HG03135 (cell line): ENCODE measurements around the gene ALPG.
"Not testable (repeated sequence)": the region's sequence is repeated elsewhere in the genome, so short reads cannot be mapped to it uniquely, and the experiment has no call there.

Source experiments
- ATAC-seq: cut with Tn5 transposase; IDR thresholded peaks from one replicate; pipeline ENCODE4 v1.9.1; 2021; ENCODE audit warnings: mild to moderate bottlenecking, moderate library complexity; ENCODE audit not compliant: unreplicated experiment

Gene ALPG

DNA sequence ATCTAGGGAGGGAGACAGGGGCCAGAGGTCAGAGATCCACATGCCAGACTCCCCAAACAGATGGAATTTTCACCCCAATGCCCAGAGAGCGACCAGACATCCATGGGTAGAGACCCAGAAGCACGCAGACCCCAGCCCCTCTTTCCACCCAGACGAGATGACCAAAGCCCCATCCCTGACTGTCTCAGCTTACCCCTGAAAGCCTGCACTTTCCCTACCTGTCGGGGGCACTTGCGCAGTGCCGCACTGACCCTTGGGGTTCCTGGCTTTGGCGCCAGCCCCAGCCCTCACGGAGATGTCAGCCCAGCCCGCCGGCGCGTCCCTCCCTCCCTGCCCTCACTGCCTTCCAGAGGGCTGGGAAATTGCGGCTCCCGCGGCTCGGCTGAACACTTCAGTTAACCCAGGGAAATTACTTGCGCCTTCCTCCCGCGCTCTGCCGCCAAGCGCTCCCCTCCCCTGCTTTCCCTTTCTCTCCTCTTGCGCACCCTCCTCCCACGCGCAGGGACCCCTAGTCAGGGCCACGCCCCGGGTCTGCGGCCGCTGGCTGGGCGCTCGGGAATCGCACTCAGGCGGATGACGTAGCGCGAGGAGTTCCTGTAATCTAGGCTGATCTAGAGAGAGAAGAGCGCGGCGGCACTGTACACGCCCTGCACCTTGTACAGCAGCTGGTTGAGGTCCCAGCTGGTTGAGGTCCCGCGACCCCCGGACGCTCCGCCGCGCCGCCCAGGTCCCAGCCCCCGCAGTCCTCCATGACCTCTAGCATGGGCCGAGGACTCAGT is 12.0 kb downstream of the ALPG start:
- no peak for ATAC-seq

DNA sequence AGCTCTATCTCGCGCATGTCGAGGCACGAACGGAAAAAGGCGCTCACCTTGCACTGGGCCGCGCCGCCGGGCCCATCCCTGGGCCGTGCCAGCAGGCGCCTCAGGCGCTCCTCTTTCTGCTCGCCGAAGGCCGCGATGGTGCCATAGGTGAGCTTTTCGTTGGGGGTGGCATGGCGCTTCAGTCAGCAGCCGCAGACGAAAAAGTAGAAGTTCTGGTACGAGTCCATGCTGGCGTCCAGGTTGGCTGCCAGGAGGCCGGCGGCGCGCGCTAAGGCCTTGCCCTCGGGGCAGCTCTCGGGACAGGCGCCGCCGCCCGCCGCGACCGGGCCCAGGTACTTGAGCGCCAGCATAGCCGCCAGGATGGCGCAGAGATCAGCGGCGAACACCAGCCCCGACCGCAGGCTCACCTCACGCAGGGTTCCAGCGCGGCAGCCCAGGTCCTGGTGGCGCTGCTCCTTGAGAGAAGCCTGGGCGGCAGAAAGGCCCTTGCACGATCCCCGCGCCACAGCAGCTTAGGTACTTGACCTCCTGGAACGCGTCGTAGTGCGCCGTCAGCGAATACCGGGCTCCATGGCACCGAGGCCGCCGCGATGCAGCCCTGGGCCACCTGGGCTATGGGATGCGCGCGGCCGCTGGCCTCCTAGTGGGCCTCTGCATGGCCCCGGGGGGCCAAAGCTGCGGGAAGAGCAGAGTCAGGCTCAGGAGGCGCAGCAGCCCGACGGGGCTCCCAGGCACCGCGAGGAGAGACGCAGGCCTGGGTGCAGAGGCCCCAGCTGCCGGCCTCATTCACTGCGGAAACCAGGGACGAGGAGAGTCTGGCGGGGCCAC is 12.8 kb downstream of the ALPG start:
- ATAC-seq, result no peak

DNA sequence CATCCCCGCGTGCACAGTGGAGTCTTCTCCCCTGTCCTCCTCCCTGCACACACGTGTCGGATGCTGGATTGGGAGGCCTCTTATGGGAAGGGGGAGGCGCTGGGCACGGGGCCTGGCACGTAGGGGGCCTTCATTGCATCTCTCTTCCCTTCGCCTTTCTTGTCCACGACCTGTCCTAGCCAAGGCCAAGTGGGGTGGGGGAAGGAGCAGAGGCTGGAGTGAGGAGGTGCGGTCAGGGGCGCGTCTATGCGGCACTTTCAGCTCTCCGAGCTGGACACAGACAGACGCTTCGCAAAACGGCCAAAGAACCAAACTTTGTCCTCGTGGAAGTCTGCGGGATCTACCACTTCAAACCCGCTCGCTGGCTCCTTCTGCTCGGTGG is 13.4 kb downstream of the ALPG start:
- ATAC-seq, result no peak

DNA sequence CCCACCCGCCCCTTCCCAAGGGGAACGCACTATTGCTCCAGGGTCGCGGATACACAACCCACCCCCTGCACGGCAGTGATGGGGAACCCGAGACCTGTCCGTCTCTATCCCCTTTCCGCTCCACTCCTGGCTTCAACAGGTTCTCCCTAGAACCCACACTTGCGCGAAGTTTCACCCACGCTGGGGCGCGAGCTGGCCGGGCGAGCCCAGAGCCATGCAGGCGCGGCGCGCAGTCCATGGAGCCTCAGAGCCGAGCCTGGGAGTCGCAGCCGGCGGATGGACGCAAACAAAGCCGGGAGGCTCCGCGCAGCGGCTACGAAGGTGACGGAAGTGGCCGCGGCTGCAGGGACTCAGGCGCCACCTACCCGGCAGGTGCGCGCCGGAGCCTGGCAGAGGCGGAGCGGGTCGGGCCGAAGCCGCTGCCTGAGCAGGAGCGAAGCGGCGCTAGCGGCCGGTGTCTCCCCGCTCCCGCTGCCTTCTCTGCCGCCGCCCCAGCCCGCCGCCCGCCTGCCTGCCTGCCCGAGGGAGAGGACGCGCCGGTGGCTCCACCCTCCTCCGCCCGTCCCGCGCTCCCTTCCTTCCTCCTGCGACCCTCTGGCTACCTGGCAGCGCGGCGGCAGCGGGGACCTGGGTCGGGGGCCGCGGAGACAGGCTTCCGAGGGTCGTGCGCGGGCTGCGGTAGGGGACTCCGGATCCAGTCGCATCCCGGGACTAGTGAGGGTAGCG is 14.0 kb downstream of the ALPG start:
- no peak for ATAC-seq

DNA sequence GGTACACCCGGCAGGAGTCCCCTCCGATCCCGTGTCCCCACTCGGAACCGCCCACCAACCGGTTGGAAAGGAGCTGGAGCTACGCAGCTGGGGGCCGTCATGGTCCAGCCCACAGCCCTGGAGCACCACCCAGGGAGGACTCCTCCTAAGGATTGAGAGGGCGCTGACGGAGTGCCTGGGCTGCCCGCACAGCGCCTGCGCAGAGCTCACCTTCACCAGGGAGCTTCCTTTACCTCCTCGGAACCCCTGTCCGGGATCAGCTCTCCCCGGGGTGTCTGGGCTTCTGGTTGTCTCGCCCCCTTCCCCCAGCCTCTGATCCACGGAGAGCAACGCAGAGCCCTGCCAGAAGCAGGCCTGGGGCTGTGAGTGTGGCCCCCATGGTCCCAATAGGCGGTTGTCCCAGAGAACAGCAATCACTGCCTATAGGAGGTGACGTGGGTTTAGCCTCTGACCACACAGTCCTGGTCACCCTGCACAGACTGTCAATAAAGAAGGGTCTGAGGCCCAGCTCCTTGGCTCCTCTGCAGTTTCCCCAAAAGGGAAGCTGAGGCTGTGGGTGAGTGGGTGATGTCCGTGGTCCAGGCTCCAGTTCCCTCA is 14.6 kb downstream of the ALPG start:
- no peak for ATAC-seq

DNA sequence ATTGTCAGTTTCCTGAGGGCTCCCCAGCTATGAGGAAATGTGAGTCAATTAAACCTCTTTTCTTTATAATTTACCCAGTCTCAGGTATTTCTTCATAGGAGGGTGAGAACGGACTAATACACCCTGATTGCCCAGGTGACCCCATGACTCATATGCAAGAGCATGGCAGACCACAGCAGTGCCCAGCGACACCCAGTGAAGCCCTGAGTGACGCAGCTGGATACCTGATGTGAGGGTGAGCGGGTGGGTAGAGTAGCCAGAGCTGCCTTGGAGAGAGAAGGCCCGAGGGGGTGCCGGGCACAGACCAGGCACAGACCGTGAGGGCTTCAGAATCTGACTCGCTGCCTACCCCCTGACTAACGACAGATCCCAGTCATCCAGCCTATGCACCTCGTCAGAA is 15.4 kb downstream of the ALPG start:
- no peak for ATAC-seq

DNA sequence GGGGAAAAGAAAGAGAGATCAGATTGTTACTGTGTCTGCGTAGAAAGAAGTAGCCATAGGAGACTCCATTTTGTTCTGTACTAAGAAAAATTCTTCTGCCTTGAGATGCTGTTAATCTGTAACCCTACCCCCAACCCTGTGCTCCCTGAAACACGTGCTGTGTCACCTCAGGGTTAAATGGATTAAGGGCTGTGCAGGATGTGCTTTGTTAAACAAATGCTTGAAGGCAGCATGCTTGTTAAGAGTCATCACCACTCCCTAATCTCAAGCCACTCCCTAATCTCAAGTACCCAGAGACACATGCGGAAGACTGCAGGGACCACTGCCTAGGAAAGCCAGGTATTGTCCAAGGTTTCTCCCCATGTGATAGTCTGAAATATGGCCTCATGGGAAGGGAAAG is 16.4 kb downstream of the ALPG start:
- ATAC-seq, result not testable (repeated sequence)

DNA sequence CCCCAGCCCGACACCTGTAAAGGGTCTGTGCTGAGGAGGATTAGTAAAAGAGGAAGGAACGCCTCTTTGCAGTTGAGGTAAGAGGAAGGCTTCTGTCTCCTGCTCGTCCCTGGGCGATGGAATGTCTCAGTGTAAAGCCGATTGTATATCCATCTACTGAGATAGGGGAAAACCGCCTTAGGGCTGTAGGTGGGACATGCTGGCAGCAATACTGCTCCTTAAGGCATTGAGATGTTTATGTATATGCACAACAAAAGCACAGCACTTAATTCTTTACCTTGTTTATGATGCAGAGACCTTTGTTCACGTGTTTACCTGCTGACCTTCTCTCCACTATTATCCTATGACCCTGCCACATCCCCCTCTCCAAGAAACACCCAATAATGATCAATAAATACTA is 16.8 kb downstream of the ALPG start:
- ATAC-seq, result not testable (repeated sequence)

DNA sequence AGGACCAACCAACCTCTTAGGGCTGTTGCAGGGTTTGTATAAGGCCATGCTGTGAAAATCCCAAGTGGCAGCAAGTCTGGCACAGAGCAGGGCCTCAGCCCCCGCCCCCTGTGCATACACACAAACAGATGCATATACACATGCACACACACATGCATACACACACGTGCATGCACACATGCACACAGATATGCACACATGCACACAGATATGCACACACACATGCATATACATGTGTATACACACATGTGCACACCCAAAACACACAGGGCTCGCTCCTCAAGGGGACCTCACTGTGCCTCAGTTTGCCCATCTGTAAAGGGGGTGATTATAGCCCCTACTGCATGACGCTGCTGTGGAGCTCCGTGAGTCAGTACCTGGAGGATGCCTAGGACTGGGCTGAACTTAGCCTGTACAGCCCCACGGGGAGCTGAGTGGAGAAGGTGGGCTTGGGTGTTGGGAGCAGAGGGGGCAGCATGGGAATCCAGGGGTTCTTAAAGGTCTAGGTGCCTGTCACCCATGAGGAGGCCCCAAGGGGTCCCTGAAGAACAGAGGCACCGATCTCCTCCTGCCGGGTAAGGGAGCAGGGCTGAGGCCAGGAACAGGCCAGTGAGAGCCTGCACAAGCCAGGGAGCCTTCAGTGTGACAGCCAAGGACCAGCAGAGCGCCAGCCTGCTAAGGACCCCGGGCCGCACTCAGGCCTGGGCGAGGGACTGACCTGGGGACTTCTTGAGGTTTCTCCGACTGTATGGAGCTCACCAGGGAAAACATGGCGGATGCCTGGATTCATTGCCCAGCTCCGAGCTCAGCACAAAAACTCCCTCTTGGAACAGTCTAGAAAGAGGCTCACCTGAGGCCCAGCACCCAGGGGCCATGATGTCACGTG is 25.3 kb downstream of the ALPG start:
- no peak for ATAC-seq

DNA sequence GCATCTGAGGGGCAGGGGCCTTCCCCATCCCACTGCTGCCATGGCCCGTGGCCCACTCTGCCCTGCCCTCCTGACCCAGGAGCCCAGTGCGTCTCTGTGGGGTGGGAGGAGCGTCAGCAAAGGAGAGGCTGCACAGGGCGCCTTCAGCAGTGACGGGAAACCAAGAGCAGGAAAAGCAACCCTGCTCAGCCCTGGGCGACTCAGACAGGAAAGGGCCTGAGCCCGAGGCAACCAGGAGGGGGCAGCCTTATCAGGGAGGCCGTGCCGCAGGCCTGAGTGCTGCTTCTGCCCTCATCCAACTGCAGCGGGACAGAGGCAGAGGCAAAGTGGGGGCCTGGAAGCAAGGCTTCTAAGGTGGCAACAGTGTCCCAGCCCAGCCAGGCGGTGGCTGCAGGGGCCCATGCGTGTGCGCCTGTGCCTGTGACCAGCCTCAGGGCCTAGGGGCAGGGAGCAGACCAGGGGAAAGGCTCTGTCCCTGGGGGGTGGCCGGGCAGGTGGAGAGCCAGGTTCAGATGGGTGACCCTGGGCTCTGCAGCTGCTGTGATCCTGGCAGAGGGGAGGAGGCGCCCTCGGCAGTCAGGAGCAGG is 26.0 kb downstream of the ALPG start:
- no peak for ATAC-seq

DNA sequence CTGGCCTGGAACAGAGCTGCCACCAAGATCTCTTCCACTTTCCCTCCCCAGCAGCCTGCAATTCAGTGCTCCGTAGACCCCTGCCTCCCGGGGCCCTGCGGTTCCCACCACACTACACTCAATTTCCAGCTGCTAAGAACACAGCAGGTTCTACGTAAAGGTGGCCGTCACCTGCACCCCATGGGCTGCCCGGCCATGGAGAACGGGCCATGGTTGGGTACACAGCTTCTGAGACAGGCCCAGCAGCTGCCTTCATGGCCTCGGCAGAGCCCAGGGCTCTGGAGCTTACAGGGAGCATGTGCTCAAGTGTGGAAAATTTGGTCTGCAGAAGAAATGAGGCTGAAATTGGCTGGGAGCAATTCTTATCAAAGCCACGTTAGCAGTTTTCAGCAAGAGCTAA is 27.0 kb downstream of the ALPG start:
- not testable (repeated sequence) for ATAC-seq

DNA sequence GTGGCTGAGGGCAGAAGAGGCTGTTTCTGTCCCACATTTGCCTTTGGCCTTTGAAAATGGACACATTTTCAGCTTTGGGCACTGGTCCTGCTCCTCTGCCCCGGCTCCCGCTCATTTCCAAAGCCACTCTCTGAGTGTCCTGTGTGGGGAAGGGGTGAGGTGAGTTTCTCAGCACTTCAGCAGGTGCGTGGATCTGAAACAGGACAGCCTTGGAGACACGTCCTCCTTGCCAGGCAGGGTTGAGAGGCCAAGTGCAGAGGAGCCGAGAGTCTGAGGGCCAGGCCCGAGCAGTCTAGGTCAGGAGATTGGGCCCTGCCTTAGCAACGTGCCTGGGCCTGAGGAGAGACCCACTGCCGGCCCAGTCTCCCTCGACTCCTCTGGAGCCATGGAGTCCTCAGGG is 27.4 kb downstream of the ALPG start:
- no peak for ATAC-seq

DNA sequence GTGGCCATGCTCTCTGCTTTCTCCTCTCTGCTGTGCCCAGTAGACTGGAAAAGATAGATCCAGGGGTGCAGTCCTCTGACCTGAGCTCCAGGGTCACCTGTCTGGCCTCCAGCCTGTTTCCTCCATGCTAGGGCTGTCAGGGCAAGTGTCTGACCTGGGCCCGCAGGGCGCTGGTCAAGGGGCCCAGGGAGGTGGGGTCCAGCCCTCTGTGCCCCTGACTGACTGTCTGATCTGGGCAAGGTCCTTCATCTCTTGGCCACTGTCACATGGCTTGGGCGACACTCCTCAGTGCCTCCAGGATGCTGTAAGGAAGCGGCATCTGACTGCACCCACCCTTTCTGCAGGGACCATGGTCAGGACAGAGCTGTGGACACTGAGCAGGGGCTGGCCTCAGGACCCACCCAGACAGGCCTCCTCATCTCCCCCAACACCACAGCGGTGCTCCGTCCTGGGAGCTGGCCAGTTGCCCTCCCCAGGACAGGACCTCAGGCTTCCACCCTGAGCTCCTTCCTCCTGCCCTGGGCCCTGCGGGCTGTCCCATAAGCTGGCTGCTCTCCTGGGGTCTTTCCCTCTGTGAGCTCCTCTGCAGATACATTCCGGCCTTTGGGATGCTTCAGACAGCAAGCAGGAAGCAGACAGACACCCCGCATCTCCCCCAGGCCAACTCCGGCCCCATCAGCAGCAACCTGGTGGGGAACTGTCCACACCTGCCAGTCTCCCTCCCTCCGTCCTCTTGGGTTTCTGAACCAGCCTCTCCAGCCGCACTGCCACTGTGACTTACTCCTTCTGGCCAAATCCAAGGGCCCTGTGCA is 28.1 kb downstream of the ALPG start:
- ATAC-seq, result no peak

DNA sequence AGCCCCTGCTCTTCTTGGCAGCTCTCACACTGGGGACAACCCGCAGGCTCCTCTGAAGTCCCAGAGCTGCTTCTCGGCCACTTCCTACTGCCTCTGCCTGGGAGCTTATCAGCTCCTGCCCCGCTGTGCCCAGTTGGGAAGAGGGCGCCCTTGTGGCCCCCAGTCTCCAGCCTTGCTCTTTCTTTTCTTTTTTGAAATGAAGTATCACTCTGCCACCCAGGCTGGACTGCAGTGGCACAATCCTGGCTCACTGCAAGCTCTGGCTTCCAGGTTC is 28.7 kb downstream of the ALPG start:
- ATAC-seq, result no peak

DNA sequence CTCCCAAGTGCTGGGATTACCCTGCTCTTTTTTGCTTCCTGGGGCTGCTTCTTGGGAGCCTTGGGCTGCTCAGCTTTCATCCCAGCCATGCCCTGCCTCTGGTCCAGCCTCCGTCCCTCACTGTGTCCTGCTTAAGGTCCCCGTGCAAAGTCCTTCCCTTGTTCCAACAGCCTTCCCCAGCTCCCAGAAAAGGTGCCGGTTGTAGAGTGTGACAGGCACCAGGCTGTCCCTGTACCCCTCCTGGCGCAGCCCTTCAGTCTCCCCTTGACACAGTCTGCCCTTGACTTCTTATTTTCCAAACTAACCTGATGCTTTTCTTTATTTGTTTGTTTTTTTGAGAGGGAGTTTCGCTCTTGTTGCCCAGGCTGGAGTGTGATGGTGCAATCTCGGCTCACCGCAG is 29.2 kb downstream of the ALPG start:
- ATAC-seq, result no peak

DNA sequence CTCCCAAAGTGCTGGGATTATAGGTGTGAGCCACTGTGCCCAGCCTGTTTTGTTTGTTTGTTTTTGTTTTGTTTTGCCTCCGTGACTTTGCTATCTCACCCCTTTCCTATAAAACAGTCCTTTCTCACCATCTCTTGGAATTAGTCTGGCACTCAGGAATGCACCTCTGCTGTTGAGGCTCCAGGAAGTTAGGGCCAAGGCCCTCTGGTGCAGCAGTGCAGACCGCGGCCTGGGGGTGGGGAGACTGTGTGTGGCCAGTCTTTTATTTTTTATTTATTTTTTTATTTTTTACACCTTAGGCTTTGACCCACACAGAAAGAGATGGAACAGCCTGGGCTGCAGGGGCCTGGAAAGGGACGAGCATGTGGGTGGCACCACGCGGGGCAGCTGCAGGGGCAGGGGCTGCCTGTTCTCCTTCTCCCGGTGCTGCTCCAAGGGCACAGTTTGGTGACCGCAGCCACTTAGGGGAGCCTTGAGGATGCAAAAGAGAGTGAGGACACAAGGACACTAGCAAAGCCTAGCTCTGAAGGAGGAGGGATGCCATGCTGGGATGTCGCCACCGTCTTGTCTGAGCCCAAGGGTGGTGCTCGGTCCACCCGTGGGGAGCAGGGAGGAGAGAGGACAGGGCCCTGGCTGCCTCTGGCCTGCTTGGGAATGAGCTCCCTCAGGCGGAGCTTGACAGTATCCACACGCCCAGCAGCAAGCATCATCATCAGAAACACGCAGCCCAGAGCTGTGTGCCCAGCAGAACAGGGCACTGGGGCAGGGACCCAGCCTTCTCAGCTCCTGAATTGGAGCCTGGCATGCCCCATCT is 29.9 kb downstream of the ALPG start:
- no peak for ATAC-seq

DNA sequence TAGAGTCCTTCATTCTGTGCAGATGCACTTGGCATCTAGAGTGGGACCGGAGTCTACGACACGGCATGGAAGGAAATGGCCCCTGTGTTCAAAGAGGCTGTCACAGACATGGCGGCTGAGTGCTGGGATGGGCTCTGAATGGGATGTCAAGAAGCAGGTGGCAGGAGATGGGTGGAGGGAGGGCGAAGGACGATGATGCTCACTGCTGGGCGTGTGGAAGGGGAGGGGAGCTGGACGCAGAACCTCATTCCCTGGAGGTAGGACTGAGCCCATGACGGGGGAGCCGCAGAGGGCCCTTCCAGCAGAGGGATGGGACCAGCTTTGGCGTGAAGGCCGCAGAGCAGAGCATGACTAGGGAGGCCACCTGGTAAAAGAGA is 30.5 kb downstream of the ALPG start:
- ATAC-seq, result no peak

DNA sequence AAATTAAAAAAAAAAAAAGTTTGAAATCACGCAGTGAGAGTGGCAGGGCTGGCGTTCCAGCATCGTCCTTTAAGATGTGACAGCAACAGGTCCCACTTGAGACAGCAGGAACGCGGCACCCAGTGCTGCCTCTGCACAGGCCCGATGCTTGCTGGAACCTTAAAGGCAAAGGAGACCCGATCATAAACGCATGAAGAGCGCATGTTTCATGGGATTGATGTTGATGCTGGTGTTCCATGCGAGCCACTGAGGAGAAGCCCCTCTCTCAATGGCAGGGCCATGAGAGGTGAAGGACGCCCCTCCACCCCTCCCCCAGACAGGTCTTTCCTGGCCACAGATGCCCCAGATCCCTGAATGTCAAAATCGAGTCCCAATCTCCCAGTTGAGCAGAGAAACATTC is 31.4 kb downstream of the ALPG start:
- no peak for ATAC-seq
